Measurements from ENCODE around the gene HELZ.

The HELZ gene

GRCh38 chr17:67174190-67174589 lies 70.8 kb downstream of the HELZ start:
- Histone ChIP-seq H3K27ac (ENCODE audit: insufficient read depth, low read depth, low read length, poor library complexity, severe bottlenecking) (no peak overlapping the region), H3K4me3 (ENCODE audit: insufficient read depth, low read depth, low read length) (no peak overlapping the region), H3K4me1 (ENCODE audit: control insufficient read depth, insufficient read depth, low read length) (no peaks in the 10 kb centered on the region), H3K36me3 (ENCODE audit: control insufficient read depth, insufficient read depth, low read length) (no peaks in the 10 kb centered on the region), H3K27me3 (ENCODE audit: control insufficient read depth, insufficient read depth, low read length, poor library complexity, severe bottlenecking) (no peaks in the 10 kb centered on the region), H3K9me3 (ENCODE audit: control insufficient read depth, low read length) (no peaks in the 10 kb centered on the region)
- WGBS, 2 experiments: 96 to 97% methylated on average over 5 of the region's 5 CpGs

DNA sequence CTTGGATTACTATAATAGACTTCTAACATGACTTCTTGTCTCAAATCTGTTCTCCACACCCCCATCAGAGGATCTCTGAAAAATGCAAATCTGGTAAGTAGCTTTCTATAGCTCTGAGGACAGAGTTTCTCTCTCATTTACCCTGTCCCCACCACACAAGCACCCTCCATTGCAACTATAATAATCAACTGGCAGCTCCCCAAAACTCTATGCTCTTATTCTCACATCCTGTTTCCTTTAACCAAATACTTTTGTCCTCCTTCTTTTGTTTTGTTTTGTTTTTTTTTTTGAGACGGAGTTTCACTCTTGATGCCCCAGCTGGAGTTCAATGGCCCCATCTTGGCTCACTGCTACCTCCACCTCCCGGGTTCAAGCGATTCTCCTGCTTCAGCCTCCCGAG lies 73.4 kb downstream of the HELZ start:
- 88 to 93% methylated on average over 4 of the region's 4 CpGs for WGBS, 2 experiments
- H3K36me3 ChIP-seq (ENCODE audit: control insufficient read depth, insufficient read depth, low read length): no peaks in the 10 kb centered on the region
- no peaks in the 10 kb centered on the region for H3K4me1 ChIP-seq (ENCODE audit: control insufficient read depth, insufficient read depth, low read length)
- H3K27me3 ChIP-seq (ENCODE audit: control insufficient read depth, insufficient read depth, low read length, poor library complexity, severe bottlenecking): no peaks in the 10 kb centered on the region
- H3K27ac ChIP-seq (ENCODE audit: insufficient read depth, low read depth, low read length, poor library complexity, severe bottlenecking): no peak overlapping the region
- H3K4me3 ChIP-seq (ENCODE audit: insufficient read depth, low read depth, low read length): no peak overlapping the region
- no peaks in the 10 kb centered on the region for H3K9me3 ChIP-seq (ENCODE audit: control insufficient read depth, low read length)

DNA sequence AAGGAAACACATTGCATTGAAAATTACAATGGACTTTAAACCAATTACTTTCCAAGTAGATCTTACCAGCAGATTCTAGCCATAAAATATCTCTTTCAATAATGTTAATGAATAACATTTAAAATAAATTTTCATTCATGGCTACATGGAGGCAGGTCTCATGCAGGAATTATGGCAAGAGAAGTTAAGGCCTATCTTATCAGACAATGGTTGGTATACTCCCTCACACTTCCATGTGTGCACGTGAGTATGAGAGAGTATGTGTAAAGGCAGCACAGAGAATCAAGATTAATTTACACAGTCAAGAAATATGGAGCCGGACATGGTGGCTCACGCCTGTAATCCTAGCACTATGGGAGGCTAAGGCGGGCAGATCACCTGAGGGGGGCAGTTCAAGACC lies 76.5 kb downstream of the HELZ start:
- 87 to 89% methylated on average over 4 of the region's 4 CpGs for WGBS, 2 experiments
- Histone ChIP-seq H3K27me3 (ENCODE audit: control insufficient read depth, insufficient read depth, low read length, poor library complexity, severe bottlenecking) (no peaks in the 10 kb centered on the region), H3K4me1 (ENCODE audit: control insufficient read depth, insufficient read depth, low read length) (no peaks in the 10 kb centered on the region), H3K4me3 (ENCODE audit: insufficient read depth, low read depth, low read length) (no peak overlapping the region), H3K9me3 (ENCODE audit: control insufficient read depth, low read length) (no peaks in the 10 kb centered on the region), H3K36me3 (ENCODE audit: control insufficient read depth, insufficient read depth, low read length) (no peaks in the 10 kb centered on the region), H3K27ac (ENCODE audit: insufficient read depth, low read depth, low read length, poor library complexity, severe bottlenecking) (no peak overlapping the region)

GRCh38 chr17:67165201-67165600 lies 79.8 kb downstream of the HELZ start:
- H3K36me3 ChIP-seq (ENCODE audit: control insufficient read depth, insufficient read depth, low read length): peaks cover 4% of the 10 kb centered on the region

DNA sequence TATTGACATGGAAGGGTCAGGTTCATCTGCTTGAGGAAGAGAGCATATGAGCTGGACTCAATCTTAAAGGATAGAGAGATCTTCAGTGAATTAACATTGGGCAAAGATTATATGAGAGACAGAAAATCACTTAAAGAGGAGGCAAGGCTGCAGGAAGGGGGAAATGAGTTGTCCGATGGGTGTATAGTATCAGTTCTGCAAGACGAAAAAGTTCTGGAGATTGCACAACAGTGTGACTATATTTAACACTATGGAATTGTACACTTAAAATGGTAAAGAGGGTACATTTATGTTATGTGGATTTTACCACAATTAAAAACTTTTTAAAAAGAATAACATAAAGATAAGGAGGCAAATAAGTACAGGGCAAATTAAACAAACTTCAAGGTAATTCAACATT lies 80.7 kb downstream of the HELZ start:
- Histone ChIP-seq H3K4me3 (ENCODE audit: insufficient read depth, low read depth, low read length) (no peak overlapping the region), H3K4me1 (ENCODE audit: control insufficient read depth, insufficient read depth, low read length) (no peaks in the 10 kb centered on the region), H3K27me3 (ENCODE audit: control insufficient read depth, insufficient read depth, low read length, poor library complexity, severe bottlenecking) (no peaks in the 10 kb centered on the region), H3K36me3 (ENCODE audit: control insufficient read depth, insufficient read depth, low read length) (peaks cover 4% of the 10 kb centered on the region), H3K27ac (ENCODE audit: insufficient read depth, low read depth, low read length, poor library complexity, severe bottlenecking) (no peak overlapping the region), H3K9me3 (ENCODE audit: control insufficient read depth, low read length) (no peaks in the 10 kb centered on the region)
- WGBS, 2 experiments: 94 to 100% methylated on average over 1 to 2 of the region's 2 CpGs

More at GRCh38 chr17:67165201-67165600, 79.8 kb downstream of the HELZ start:
- 91 to 96% methylated on average over 6 of the region's 6 CpGs for WGBS, 2 experiments
- Histone ChIP-seq H3K9me3 (ENCODE audit: control insufficient read depth, low read length) (no peaks in the 10 kb centered on the region), H3K27me3 (ENCODE audit: control insufficient read depth, insufficient read depth, low read length, poor library complexity, severe bottlenecking) (no peaks in the 10 kb centered on the region), H3K4me3 (ENCODE audit: insufficient read depth, low read depth, low read length) (no peak overlapping the region), H3K4me1 (ENCODE audit: control insufficient read depth, insufficient read depth, low read length) (no peaks in the 10 kb centered on the region), H3K27ac (ENCODE audit: insufficient read depth, low read depth, low read length, poor library complexity, severe bottlenecking) (no peak overlapping the region)

GRCh38 chr17:67162771-67163170 lies 82.2 kb downstream of the HELZ start:
- H3K27ac ChIP-seq (ENCODE audit: insufficient read depth, low read depth, low read length, poor library complexity, severe bottlenecking): no peak overlapping the region
- peaks cover 4% of the 10 kb centered on the region for H3K36me3 ChIP-seq (ENCODE audit: control insufficient read depth, insufficient read depth, low read length)
- no peak overlapping the region for H3K4me3 ChIP-seq (ENCODE audit: insufficient read depth, low read depth, low read length)
- H3K4me1 ChIP-seq (ENCODE audit: control insufficient read depth, insufficient read depth, low read length): no peaks in the 10 kb centered on the region
- no peaks in the 10 kb centered on the region for H3K27me3 ChIP-seq (ENCODE audit: control insufficient read depth, insufficient read depth, low read length, poor library complexity, severe bottlenecking)
- H3K9me3 ChIP-seq (ENCODE audit: control insufficient read depth, low read length): no peaks in the 10 kb centered on the region

- peaks cover 4% of the 10 kb centered on the region for H3K36me3 ChIP-seq (ENCODE audit: control insufficient read depth, insufficient read depth, low read length)
- H3K9me3 ChIP-seq (ENCODE audit: control insufficient read depth, low read length): no peaks in the 10 kb centered on the region
- WGBS, 2 experiments: 89 to 100% methylated on average over 1 to 2 of the region's 3 CpGs
- no peak overlapping the region for H3K4me3 ChIP-seq (ENCODE audit: insufficient read depth, low read depth, low read length)
- no peak overlapping the region for H3K27ac ChIP-seq (ENCODE audit: insufficient read depth, low read depth, low read length, poor library complexity, severe bottlenecking)
- H3K27me3 ChIP-seq (ENCODE audit: control insufficient read depth, insufficient read depth, low read length, poor library complexity, severe bottlenecking): no peaks in the 10 kb centered on the region
- no peaks in the 10 kb centered on the region for H3K4me1 ChIP-seq (ENCODE audit: control insufficient read depth, insufficient read depth, low read length)
These were observed 83.4 kb downstream of the HELZ start for GRCh38 chr17:67161573-67161972.

DNA sequence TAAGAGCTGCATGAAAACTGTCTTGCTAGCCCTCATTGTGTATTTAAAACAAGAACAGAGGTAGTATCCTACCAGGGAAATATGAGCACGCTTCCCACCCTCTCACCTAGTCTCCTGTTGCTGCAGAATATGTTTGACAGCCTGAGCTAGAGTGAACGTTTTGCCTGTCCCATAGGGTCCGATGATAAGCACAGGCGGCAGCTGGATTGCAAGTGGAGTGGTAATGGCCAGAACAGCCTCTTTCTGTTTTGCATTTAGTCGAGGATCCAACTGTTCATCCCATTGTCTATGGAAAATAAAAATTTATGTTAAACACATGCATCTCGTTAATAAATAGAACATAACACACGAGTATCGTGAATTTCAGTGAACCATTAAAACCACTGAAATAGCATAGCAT lies 84.2 kb downstream of the HELZ start:
- H3K27me3 ChIP-seq (ENCODE audit: control insufficient read depth, insufficient read depth, low read length, poor library complexity, severe bottlenecking): no peaks in the 10 kb centered on the region
- peaks cover 4% of the 10 kb centered on the region for H3K36me3 ChIP-seq (ENCODE audit: control insufficient read depth, insufficient read depth, low read length)
- no peaks in the 10 kb centered on the region for H3K4me1 ChIP-seq (ENCODE audit: control insufficient read depth, insufficient read depth, low read length)
- WGBS, 2 experiments: 93 to 95% methylated on average over 8 of the region's 8 CpGs
- H3K27ac ChIP-seq (ENCODE audit: insufficient read depth, low read depth, low read length, poor library complexity, severe bottlenecking): no peak overlapping the region
- H3K4me3 ChIP-seq (ENCODE audit: insufficient read depth, low read depth, low read length): no peak overlapping the region
- no peaks in the 10 kb centered on the region for H3K9me3 ChIP-seq (ENCODE audit: control insufficient read depth, low read length)

- Histone ChIP-seq H3K4me1 (ENCODE audit: control insufficient read depth, insufficient read depth, low read length) (no peaks in the 10 kb centered on the region), H3K27ac (ENCODE audit: insufficient read depth, low read depth, low read length, poor library complexity, severe bottlenecking) (no peak overlapping the region), H3K9me3 (ENCODE audit: control insufficient read depth, low read length) (no peaks in the 10 kb centered on the region), H3K36me3 (ENCODE audit: control insufficient read depth, insufficient read depth, low read length) (peaks cover 9% of the 10 kb centered on the region), H3K27me3 (ENCODE audit: control insufficient read depth, insufficient read depth, low read length, poor library complexity, severe bottlenecking) (no peaks in the 10 kb centered on the region), H3K4me3 (ENCODE audit: insufficient read depth, low read depth, low read length) (no peak overlapping the region)
These were observed 87.0 kb downstream of the HELZ start for GRCh38 chr17:67157732-67158639.

- H3K4me3 ChIP-seq (ENCODE audit: insufficient read depth, low read depth, low read length): no peak overlapping the region
- no peaks in the 10 kb centered on the region for H3K4me1 ChIP-seq (ENCODE audit: control insufficient read depth, insufficient read depth, low read length)
- no peaks in the 10 kb centered on the region for H3K9me3 ChIP-seq (ENCODE audit: control insufficient read depth, low read length)
- H3K36me3 ChIP-seq (ENCODE audit: control insufficient read depth, insufficient read depth, low read length): peaks cover 9% of the 10 kb centered on the region
- WGBS, 2 experiments: 88 to 89% methylated on average over 9 of the region's 9 CpGs
- H3K27me3 ChIP-seq (ENCODE audit: control insufficient read depth, insufficient read depth, low read length, poor library complexity, severe bottlenecking): no peaks in the 10 kb centered on the region
- no peak overlapping the region for H3K27ac ChIP-seq (ENCODE audit: insufficient read depth, low read depth, low read length, poor library complexity, severe bottlenecking)
These were observed 88.5 kb downstream of the HELZ start for GRCh38 chr17:67156269-67157199.
